ENCODE results near the gene TMC6.

DNA sequence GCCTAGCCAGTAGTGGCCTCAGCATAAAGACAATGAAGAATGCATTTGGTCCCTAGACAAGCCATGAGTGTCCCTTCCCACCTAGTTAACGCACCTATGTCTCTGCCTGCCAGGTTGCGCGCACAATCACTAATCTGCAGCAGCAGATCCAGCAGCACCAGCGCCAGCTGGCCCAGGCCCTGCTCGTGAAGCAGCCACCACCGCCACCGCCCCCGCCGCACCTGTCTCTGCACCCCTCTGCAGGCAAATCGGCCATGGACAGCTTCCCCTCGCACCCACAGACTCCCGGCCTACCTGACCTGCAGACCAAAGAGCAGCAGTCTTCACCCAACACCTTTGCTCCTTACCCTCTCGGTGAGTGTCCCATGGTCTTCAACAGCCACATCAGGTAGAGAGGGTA lies 41.8 kb downstream of the TMC6 start:
- TF ChIP-seq, protein P1, sequence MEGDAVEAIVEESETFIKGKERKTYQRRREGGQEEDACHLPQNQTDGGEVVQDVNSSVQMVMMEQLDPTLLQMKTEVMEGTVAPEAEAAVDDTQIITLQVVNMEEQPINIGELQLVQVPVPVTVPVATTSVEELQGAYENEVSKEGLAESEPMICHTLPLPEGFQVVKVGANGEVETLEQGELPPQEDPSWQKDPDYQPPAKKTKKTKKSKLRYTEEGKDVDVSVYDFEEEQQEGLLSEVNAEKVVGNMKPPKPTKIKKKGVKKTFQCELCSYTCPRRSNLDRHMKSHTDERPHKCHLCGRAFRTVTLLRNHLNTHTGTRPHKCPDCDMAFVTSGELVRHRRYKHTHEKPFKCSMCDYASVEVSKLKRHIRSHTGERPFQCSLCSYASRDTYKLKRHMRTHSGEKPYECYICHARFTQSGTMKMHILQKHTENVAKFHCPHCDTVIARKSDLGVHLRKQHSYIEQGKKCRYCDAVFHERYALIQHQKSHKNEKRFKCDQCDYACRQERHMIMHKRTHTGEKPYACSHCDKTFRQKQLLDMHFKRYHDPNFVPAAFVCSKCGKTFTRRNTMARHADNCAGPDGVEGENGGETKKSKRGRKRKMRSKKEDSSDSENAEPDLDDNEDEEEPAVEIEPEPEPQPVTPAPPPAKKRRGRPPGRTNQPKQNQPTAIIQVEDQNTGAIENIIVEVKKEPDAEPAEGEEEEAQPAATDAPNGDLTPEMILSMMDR (IDR thresholded peaks at IDR 0.05), result no peak
- TF ChIP-seq POLR2AphosphoS5 (IDR thresholded peaks at IDR 0.05) (no peak), EP300 (IDR thresholded peaks at IDR 0.05) (no peak)

Data from sigmoid colon (tissue), 4 donors.